GM19025 (cell line): ENCODE data around the gene UPK1A.
"Not testable (repeated sequence)": the region's sequence is repeated elsewhere in the genome, so short reads cannot be mapped to it uniquely, and the experiment has no call there.

Experiments used
- ATAC-seq: cut with Tn5 transposase; IDR thresholded peaks from one replicate; pipeline ENCODE4 v1.9.1; 2021; ENCODE audit warnings: mild to moderate bottlenecking, low read depth, moderate library complexity; ENCODE audit not compliant: unreplicated experiment

Gene UPK1A

DNA sequence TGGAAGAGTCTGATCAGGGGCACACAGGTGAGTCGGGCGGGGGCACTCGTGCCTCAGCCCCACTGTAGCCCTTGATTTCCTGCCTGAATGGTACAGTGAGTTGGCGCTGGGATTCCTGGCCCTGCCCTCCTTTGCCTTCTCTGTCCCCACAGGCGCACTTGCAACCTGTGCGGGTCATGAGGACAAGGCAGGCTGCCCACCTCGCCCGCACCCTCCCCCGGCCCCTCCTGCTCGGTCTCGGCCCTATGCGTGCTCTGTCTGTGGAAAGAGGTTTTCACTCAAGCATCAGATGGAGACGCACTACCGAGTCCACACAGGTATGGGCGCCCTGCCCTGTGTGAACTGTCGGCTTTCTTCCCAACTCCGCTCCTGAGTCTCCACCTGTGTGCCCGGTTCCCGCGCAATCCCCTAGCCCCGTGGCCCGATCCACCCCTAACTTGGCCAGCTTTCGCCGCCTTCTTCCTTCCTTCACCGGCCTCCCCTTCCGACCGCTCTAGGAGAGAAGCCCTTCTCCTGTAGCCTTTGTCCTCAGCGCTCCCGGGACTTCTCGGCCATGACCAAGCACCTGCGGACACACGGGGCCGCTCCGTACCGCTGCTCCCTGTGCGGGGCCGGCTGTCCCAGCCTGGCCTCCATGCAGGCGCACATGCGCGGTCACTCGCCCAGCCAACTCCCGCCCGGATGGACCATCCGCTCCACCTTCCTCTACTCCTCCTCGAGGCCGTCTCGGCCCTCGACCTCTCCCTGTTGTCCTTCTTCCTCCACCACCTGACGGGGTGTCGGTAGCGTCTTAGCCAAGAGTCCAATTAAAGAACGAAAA, 49.9 kb downstream of the UPK1A start:
- ATAC-seq: no peak

DNA sequence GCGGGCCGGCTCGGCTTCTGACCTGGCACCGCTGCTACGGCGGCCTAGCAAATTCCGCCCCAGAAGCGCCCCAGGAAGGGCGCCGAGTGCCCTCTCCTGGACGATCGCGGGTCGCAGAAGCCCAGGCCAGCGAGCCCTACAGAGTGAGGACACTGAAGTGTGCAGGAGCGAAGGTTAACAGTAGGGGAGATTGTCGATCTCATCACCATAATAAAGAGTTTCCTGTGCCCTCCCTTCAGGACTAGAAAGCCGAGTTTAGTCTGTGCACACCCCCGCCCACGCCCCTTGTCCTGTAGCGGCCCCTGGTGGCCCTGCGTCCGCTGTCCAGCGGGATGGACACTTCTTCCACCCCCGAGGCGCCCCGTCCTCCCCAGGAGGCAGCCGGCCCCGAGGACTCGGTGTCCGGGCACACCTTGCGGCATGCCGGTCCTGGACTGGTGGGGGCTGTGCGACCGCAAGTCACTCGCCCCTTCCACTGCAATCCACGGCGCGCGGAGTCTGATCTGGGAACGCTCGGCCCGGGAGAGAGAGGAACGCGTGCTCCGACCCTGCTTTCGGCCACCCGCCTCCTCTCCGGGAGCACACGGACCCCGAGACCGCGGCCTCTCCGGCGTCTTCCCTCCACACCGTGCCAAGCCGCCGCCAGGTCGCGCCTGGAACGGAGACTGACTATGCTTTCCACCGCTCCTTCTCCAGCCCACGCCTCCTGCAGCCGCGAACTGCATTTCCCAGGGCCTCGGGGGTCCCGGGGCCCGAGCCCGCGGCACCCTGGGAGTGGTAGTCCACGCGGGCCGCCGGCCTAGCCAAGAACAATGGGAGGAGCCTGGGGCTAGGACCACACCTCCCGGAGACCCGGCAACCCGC, 50.7 kb downstream of the UPK1A start:
- peak; percentile 59 for ATAC-seq

DNA sequence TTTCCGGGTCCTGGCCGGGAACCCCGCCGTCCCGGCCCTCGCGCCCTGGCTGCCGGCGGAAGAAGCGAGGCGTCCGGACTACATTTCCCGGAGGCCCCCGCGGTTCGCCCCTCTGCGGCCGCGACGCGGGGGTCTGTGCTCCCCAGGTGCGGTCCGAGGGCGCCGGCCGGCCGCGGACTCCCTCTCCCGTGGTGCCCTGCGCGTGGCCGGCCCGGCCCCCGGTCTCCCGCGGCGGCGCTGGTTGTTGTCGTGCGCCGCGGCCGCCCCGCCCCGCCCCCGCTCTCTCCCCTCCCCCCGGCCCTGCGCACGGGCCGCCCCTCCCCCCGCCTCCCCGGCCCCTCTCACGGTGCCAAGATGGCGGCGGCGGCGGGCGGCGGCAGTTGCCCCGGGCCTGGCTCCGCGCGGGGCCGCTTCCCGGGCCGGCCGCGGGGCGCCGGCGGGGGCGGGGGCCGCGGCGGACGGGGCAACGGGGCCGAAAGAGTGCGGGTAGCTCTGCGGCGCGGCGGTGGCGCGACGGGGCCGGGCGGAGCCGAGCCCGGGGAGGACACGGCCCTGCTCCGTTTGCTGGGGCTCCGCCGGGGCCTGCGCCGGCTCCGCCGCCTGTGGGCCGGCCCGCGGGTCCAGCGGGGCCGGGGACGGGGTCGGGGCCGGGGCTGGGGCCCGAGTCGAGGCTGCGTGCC, 51.5 kb downstream of the UPK1A start, which contains the start of gene KMT2B:
TSS of gene KMT2B (plus strand) at position 339 of the 680 bp plus-strand sequence. CDS start at position 355, 16 bp downstream.
- peak; percentile 52 for ATAC-seq

DNA sequence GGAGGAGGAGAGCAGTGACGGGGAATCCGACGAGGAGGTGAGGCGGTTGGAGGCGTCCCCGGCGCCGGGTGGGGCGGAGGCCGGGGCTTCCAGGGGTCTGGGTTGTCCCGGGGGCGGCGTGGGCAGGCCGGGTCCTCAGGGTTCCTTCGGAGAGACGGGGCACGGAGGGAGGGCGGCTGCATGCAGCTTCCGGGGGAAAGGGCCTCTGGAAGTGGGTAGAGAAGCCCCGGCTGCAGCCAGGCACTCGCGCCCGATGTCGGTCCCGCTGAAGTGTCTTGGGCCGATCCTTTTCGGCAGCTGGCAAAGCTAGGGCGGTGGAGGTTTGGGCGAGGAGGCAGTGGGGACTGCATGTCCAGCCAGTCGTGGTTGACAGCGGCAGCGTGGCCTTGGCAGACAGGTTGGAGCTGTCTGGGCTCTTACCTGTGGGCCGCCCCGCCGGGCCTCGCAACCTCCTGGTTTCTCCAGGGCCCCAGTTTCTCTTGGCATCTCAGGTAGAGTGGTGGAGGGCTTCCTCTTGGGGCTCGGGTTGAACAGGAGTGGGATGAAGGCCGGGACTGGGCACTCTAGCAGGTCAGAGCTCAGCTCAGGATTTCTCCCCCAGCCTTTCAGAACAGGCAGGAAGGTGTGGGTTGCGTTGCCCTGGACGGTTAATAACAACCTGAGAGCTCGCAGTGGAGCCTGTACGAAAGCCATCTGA, 52.2 kb downstream of the UPK1A start:
- ATAC-seq: no peak

DNA sequence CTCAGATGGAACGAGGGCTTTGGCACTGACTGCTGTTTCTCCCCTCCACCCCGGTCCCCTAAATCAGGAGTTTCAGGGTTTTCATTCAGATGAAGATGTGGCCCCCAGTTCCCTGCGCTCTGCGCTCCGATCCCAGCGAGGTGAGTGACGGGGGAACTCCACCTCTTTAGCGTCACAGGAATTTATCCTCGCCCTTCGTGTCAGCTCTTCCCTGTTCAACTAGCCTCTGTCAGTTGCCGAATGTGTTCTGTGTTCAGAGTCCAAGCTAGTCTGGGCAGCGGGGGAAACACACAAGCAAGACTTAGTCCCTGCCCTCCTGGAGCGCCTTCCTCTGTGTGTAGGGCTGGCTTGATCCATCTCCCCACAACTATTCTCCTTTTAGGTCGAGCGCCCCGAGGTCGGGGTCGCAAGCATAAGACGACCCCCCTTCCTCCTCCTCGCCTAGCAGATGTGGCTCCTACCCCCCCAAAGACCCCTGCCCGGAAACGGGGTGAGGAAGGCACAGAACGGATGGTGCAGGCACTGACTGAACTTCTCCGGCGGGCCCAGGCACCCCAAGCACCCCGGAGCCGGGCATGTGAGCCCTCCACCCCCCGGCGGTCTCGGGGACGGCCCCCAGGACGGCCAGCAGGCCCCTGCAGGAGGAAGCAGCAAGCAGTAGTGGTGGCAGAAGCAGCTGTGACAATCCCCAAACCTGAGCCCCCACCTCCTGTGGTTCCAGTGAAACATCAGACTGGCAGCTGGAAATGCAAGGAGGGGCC, 53.3 kb downstream of the UPK1A start:
- no peak for ATAC-seq

DNA sequence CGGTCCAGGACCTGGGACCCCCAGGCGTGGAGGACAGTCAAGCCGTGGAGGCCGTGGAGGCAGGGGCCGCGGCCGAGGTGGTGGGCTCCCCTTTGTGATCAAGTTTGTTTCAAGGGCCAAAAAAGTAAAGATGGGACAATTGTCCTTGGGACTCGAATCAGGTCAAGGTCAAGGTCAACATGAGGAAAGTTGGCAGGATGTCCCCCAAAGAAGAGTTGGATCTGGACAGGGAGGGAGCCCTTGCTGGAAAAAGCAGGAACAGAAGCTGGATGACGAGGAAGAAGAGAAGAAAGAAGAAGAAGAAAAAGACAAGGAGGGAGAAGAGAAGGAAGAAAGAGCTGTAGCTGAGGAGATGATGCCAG, 53.8 kb downstream of the UPK1A start:
- no peak for ATAC-seq

DNA sequence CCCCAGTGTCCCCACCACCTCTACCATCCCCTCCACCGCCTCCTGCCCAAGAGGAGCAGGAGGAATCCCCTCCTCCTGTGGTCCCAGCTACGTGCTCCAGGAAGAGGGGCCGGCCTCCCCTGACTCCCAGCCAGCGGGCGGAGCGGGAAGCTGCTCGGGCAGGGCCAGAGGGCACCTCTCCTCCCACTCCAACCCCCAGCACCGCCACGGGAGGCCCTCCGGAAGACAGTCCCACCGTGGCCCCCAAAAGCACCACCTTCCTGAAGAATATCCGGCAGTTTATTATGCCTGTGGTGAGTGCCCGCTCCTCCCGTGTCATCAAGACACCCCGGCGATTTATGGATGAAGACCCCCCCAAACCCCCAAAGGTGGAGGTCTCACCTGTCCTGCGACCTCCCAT, 54.3 kb downstream of the UPK1A start:
- no peak for ATAC-seq

DNA sequence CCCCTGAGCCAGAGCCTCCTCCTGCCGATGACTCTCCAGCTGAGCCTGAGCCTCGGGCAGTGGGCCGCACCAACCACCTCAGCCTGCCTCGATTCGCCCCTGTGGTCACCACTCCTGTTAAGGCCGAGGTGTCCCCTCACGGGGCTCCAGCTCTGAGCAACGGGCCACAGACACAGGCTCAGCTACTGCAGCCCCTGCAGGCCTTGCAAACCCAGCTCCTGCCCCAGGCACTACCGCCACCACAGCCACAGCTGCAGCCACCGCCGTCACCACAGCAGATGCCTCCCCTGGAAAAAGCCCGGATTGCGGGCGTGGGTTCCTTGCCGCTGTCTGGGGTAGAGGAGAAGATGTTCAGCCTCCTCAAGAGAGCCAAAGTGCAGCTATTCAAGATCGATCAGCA, 55.1 kb downstream of the UPK1A start:
- ATAC-seq: no peak

DNA sequence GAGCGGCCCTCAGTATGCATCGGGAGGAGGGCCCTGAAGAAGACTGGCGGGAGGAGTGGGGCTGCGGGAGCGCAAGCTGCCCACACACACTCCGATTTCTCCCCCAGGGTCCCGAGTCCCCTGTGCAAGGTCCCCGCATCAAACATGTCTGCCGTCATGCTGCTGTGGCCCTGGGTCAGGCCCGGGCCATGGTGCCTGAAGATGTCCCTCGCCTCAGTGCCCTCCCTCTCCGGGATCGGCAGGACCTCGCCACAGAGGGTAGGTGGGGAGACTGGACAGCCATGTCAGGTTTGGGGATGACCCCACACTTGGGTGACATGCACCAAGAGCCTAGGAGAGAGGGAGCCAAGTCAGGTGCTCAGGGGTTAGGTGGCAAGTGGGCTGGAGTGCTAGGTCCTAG, 56.1 kb downstream of the UPK1A start:
- ATAC-seq: no peak

DNA sequence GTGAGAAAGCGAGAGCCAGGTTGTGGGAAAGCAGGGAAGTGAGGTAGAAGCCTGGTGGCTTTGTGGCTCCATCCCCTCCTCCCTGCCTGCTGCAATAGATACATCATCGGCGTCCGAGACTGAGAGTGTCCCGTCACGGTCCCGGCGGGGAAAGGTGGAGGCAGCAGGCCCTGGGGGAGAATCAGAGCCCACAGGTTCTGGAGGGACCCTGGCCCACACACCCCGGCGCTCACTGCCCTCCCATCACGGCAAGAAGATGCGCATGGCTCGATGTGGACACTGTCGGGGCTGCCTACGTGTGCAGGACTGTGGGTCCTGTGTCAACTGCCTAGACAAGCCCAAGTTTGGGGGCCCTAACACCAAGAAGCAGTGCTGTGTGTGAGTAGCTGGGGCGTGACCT, 56.6 kb downstream of the UPK1A start:
- no peak for ATAC-seq

DNA sequence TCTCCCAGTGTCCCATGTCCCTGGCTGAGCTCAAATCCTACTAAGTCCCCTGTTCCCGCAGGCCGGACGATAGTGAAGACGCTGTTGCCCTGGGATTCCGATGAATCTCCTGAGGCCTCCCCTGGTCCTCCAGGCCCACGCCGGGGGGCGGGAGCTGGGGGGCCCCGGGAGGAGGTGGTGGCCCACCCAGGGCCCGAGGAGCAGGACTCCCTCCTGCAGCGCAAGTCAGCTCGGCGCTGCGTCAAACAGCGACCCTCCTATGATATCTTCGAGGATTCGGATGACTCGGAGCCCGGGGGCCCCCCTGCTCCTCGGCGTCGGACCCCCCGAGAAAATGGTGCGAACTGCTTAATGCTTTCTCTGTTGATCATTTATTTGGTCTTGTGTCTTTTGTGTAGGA, 57.4 kb downstream of the UPK1A start:
- no peak for ATAC-seq

DNA sequence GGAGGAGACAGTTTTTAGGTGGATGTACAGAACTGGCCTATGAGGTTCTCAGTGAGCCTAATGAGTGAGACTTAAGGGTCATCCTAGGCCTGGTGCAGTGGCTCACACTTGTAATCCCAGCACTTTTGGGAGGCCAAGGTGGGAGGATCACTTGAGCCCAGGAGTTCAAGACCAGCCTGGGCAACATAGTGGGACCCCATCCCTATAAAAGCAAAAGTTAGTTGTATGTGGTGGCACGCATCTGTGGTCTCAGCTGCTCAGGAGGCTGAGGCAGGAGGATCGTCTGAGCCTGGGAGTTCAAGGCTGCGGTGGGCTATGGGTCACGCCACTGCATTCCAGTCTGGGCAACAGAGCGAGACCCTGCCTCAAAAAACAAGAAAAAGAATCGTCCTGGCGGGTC, 57.8 kb downstream of the UPK1A start:
- not testable (repeated sequence) for ATAC-seq

DNA sequence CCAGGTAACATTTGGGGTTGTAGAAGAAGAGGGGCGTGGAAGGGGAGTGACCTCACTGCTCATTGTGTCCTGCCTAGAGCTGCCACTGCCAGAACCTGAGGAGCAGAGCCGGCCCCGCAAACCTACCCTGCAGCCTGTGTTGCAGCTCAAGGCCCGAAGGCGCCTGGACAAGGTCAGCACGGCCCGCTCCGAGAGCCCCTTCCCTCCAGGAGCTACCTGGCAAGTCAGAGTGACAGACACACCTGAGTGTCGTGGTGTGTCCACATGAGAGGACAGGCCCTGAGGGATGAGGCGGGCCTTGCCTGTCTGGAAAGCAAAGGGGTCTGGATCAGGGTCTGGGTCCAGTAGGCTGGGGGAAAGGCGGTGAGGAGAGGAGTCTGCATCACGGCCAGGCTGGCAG, 58.2 kb downstream of the UPK1A start:
- no peak for ATAC-seq

DNA sequence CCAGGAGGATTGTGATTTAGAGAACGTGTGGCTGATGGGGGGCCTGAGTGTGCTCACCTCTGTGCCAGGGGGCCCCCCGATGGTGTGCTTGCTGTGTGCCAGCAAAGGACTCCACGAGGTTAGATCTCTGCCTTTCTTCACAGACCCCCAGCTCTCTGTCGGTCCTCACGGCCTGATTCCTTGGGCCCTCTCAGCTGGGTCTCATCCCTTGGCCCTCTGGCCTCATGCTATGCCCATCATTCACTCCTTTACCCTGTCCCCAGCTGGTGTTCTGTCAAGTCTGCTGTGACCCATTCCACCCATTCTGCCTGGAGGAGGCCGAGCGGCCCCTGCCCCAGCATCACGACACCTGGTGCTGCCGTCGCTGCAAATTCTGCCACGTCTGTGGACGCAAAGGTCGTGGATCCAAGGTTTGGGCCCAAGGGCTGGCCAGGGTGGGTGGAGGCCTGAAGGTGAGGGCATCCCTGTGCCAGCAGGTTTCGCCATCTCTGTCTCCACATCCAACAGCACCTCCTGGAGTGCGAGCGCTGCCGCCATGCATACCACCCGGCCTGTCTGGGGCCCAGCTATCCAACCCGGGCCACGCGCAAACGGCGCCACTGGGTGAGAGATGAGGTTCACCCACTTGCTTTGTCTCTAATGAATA, 59.0 kb downstream of the UPK1A start:
- no peak for ATAC-seq

DNA sequence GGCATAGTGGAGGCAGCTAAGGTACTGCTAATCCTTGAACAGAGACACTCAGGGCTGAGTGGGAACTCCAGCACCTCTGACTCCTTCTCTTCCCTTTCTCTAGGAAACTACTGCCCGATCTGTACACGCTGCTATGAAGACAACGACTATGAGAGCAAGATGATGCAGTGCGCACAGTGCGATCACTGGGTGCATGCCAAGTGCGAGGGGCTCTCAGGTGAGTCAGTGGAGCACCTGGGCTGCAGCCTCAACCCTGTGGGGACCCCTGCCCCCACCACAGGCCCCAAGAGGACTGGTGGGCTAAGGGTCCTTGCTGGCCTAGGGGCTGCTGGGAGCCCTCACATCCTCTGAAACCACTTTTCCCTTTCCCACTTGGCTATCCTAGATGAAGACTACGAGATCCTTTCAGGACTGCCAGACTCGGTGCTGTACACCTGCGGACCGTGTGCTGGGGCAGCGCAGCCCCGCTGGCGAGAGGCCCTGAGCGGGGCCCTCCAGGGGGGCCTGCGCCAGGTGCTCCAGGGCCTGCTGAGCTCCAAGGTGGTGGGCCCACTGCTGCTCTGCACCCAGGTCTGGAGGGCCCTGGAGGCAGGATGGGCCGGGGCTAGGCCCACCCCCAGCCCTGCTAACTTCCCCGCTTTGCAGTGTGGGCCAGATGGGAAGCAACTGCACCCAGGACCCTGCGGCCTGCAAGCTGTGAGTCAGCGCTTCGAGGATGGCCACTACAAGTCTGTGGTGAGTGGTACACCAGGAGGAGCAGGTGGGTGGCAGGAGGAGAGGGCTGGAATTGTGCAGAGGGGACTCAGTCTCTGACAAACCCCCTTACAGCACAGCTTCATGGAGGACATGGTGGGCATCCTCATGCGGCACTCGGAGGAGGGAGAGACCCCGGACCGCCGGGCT, 61.0 kb downstream of the UPK1A start:
- no peak for ATAC-seq
